C4-2B (cell line): ENCODE data around the gene NUBPL.
"Not testable (repeated sequence)": the region's sequence is repeated elsewhere in the genome, so short reads cannot be mapped to it uniquely, and the experiment has no call there.

Experiments used
- H3K27ac ChIP-seq: fragments of 450-650 bp; 2 replicates; pipeline ENCODE4 v1.5.1; 2017
- ZFX ChIP-seq: fragments of 450-650 bp; IDR thresholded peaks from 2 replicates; pipeline ENCODE4 v1.6.1; 2017
- TF ChIP-seq, protein P1 (sequence below): fragments of 450-650 bp; conservative IDR thresholded peaks from 2 replicates; pipeline ENCODE4 v1.5.1; 2017; ENCODE audit warnings: mild to moderate bottlenecking

The NUBPL gene

DNA sequence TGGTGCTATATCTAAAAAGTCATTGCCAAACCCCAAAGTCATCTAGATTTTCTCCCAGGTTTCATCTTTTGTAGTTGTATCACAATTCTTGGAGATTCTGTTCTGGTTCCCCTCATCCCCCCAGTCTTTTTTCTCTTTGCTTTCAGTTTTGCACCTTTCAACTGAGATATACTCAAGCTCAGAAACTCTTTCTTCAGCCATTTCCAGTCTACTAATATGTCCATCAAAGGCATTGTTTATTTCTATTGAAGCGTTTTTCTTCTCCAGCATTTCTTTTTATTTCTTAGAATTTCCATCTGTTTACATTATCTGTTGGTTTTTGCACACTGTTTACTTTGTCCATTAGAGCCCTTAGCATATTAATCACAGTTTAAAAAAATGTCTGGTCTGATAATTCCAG lies 179.5 kb downstream of the NUBPL start:
- TF ChIP-seq ZFX = no peak
- TF ChIP-seq, protein P1, sequence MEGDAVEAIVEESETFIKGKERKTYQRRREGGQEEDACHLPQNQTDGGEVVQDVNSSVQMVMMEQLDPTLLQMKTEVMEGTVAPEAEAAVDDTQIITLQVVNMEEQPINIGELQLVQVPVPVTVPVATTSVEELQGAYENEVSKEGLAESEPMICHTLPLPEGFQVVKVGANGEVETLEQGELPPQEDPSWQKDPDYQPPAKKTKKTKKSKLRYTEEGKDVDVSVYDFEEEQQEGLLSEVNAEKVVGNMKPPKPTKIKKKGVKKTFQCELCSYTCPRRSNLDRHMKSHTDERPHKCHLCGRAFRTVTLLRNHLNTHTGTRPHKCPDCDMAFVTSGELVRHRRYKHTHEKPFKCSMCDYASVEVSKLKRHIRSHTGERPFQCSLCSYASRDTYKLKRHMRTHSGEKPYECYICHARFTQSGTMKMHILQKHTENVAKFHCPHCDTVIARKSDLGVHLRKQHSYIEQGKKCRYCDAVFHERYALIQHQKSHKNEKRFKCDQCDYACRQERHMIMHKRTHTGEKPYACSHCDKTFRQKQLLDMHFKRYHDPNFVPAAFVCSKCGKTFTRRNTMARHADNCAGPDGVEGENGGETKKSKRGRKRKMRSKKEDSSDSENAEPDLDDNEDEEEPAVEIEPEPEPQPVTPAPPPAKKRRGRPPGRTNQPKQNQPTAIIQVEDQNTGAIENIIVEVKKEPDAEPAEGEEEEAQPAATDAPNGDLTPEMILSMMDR = no peak
- no peak overlapping the region for H3K27ac ChIP-seq

DNA sequence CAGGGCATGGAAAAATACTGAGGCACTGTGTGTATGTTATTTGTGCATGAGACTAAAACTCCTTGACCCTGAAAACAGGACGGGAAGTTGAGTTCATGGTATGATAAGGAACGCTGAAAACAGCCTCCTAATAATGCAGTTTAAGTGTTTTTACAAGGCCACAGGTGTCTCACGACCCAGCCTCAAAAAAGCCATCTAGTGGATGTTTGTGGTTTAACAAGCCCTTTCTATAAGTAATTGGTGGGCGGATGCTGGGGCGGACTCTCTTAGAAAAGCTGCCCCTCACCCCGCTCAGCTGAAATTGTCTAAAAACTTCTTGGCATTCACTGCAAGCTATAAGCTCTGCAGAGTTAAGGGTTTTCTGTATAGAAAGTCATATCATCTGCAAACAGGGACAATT lies 184.5 kb downstream of the NUBPL start:
- TF ChIP-seq ZFX = no peak
- TF ChIP-seq, protein P1 = peak; percentile 42
- H3K27ac ChIP-seq = no peak overlapping the region

DNA sequence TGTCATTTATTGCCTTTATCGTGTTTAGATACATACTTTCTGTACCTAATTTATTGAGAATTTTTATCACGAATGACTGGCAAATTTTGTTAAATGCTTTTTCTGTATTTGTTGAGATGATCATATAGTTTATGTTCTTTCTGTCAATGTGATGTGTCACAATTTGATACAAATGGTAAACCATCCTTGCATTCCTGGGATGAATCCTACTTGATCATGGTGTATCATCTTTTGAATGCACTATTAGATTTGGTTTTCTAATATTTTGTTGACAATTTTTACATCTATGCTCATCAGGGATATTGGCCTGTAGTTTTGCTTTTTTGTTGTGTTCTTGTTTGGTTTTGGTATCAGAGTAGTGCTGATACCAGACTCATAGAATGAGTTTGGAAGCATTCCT lies 185.1 kb downstream of the NUBPL start:
- no peak for TF ChIP-seq ZFX
- TF ChIP-seq, protein P1 = no peak
- H3K27ac ChIP-seq = no peak overlapping the region

DNA sequence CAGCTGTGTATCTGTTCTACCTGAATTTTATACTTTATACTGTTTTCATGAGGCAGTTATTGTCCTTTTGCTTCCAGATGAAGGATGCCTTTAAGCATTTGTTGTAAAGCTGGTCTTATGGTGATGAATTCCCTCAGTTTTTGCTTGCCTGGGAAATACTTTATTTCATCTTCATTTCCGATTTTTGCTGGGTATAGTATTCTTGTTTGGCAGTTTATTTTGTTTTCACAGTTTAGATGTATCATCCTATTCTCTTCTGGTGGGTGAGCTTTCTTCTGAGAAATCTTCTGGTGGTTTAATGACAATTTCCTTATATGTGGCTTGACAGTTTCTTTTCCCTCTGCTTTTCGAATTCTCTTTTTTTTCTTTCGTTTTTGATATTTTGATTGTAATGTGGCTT lies 188.1 kb downstream of the NUBPL start:
- TF ChIP-seq, protein P1 = no peak
- no peak for TF ChIP-seq ZFX
- H3K27ac ChIP-seq = no peak overlapping the region

DNA sequence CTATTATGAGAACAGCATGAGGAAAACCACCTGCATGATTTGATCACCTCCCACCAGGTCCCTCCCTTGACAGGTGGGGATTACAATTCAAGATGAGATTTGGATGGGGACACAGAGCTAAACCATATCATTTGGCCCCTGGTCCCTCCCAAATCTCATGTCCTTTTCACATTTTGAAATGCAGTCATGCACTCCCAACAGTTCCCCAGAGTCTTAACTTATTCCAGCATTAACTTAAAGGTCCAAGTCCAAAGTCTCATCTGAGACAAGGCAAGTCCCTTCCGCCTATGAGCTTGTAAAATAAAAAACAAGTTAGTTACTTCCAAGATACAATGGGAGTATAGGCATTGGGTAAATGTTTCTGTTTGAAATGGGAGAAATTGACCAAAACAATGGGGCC lies 189.8 kb downstream of the NUBPL start:
- H3K27ac ChIP-seq = not testable (repeated sequence)

DNA sequence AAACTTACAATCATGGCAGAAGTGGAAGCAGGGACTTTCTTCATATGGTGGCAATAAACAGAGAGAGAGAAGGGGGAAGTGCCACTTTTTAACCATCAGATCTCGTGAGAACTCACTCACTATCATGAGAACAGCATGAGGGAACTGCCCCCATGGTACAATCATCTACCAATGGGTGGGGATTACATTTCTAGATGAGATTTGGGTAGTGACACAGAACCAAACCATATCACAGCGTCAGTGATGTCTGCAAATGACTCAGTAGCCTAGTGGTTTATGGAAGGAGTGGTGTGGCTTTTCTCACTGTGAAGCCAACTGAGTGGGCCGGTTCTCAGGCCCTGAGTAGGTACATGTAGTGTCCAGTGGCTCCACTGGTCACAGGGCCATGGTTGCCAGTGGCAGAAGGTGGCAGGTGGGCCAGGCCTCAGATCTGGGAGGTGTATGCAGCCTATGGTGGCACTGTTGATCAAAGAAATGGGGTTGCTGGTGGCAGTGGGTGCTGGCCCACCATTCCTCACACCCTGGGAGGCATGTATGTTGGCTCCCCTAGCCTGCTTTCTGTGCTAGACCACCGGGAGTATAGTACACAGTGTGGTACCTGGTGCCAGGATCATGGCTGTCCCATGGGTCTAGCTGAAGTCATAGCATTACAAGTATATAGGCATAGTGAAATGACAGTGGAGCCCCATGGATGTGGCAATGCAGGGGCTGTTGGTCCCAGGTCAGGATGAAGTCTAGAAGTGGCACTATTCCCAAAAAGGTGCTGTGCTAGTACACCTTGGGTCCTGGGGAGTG lies 191.9 kb downstream of the NUBPL start:
- TF ChIP-seq, protein P1 = no peak
- TF ChIP-seq ZFX = no peak
- H3K27ac ChIP-seq = no peak overlapping the region

DNA sequence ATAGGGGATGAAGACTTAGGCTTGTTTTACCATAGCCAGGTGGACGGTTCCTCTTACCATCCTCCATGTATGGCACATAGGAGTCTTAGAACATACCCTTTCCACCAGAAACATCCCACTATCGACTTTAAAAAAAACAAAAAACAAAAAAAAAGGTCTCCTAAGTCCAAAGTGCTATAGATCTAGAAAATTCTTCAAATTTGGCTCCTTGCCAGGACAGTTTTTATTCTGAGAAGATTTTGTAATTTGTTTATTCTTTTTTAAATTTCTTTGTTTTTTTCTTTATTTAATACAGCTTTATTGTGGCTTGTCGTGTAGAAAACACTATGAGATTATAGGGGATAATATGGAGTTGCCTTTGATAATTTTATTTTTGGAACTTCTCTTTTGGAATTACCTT lies 197.7 kb downstream of the NUBPL start:
- TF ChIP-seq, protein P1 = no peak
- no peak for TF ChIP-seq ZFX

DNA sequence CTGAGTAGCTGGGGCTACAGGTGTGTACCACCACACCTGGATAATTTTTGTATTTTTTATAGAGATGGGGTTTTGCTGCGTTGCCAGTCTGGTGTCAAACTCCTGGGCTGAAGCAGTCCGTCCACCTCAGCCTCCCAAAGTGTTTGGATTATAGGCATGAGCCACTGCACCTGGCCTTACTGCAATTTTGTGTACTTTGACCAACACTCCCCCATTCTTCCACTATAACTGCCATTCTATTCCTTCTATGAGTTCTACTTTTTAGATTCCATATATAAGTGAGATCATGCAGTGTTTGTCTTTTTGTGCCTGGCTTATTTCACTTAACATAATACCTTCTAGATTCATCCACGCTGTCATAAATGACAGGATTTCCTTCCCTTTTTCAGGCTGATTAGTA lies 199.1 kb downstream of the NUBPL start:
- no peak overlapping the region for H3K27ac ChIP-seq
- TF ChIP-seq ZFX = no peak

More for the DNA sequence above, 197.7 kb downstream of the NUBPL start:
- H3K27ac ChIP-seq = no peak overlapping the region
